ENCODE results near the gene TMOD2. TPM values are rescaled to one million over a fixed set of nuclear protein-coding genes. Genes with fewer than 3 reads are reported as not detected.
A peak's percentile ranks its signal among the peaks of the same experiment; 100 is the strongest.

The TMOD2 gene
- total RNA-seq, 1 experiment from 2014 or later, result 5.7 TPM

- CTCF ChIA-PET, result interaction anchor here (0.7 to 2.2 kb wide), 3 partner anchors 42 to 351 kb away, joined by 3 to 6 read pairs (median 4); no protein-coding TSS in a partner anchor
- DNase-seq (ENCODE audit: low read depth, low spot score), result no peak
- intact Hi-C loops (cut with micrococcal nuclease), result no loop called here
- POLR2A ChIA-PET, result no interaction called here
- H3K4me1 ChIP-seq (ENCODE audit: control insufficient read depth in 1 of 2, insufficient read depth in 2 of 2, low read length in 2 of 2), result peaks cover 12 to 19% of the 10 kb centered on the region in 2 experiments
- BruUV-seq (replicated peaks), result no TSS peak
- no peaks in the 10 kb centered on the region; the same call in 1 of the 2 replicates for H3K79me2 ChIP-seq (ENCODE audit: insufficient read depth, low read length)
- H3K4me2 ChIP-seq (ENCODE audit: low read length), result no peak overlapping the region
- no peaks in the 10 kb centered on the region for H3K36me3 ChIP-seq (ENCODE audit: control insufficient read depth in 1 of 2, insufficient read depth in 2 of 2, low read length in 2 of 2)
- no peak overlapping the region for H3K27ac ChIP-seq (ENCODE audit: low read depth, low read length)
- no peaks in the 10 kb centered on the region for H4K20me1 ChIP-seq (ENCODE audit: insufficient read depth)
- no peak overlapping the region for H3K9ac ChIP-seq (ENCODE audit: low read length)
- no peak overlapping the region for H2AFZ ChIP-seq (ENCODE audit: low read depth, low read length, poor library complexity, severe bottlenecking)
- RAD21 ChIA-PET (ENCODE audit: low non-redundant PET in 1 of 2, low total read pairs in 2 of 2, uncharacterized antibody in 2 of 2, unreplicated experiment in 2 of 2), result no interaction called here
- TF ChIP-seq RAD21 (IDR thresholded peaks at IDR 0.05; ENCODE audit: low read depth) (peak; percentile 22; the same call in 1 of the 2 replicates), SRF (IDR thresholded peaks at IDR 0.05; ENCODE audit: low read depth) (no peak), CTCF (IDR thresholded peaks at IDR 0.05 in 2 of 3, conservative IDR thresholded peaks at IDR 0.05 in 1 of 3; ENCODE audit: borderline replicate concordance in 1 of 3, insufficient read depth in 1 of 3, low read depth in 2 of 3, low read length in 2 of 3) (0 out of 6 replicates have a peak, but pooled peaks of 1 of the 3 experiments have one; percentile 7)
- ATAC-seq, result no peak
- H3K9me2 ChIP-seq (ENCODE audit: insufficient read depth), result no peaks in the 10 kb centered on the region
- H3K27me3 ChIP-seq (ENCODE audit: insufficient read depth, low read length), result no peaks in the 10 kb centered on the region
- H3K9me3 ChIP-seq (ENCODE audit: control insufficient read depth in 1 of 2, insufficient read depth in 1 of 2, low read depth in 1 of 2, low read length in 2 of 2), result no peaks in the 10 kb centered on the region
- H3K4me3 ChIP-seq (replicated peaks in 1 of 2; ENCODE audit: low read depth in 1 of 2, low read length in 2 of 2), result no peak overlapping the region
Measured at GRCh38 chr15:51735228-51736010, 16.0 kb upstream of the TMOD2 start.

GRCh38 chr15:51736069-51736468 lies 15.3 kb upstream of the TMOD2 start:
- Histone ChIP-seq H3K27ac (ENCODE audit: low read depth, low read length) (no peak overlapping the region), H3K4me1 (ENCODE audit: control insufficient read depth in 1 of 2, insufficient read depth in 2 of 2, low read length in 2 of 2) (peaks cover 12 to 19% of the 10 kb centered on the region in 2 experiments), H3K4me3 (replicated peaks in 1 of 2; ENCODE audit: low read depth in 1 of 2, low read length in 2 of 2) (peak overlapping the region in 1 of 2 experiments; percentile 56; a peak in 2 of 4 replicates), H2AFZ (ENCODE audit: low read depth, low read length, poor library complexity, severe bottlenecking) (no peak overlapping the region), H4K20me1 (ENCODE audit: insufficient read depth) (no peaks in the 10 kb centered on the region), H3K79me2 (ENCODE audit: insufficient read depth, low read length) (no peaks in the 10 kb centered on the region; the same call in 1 of the 2 replicates), H3K9me2 (ENCODE audit: insufficient read depth) (no peaks in the 10 kb centered on the region), H3K4me2 (ENCODE audit: low read length) (peak overlapping the region; percentile 73), H3K36me3 (ENCODE audit: control insufficient read depth in 1 of 2, insufficient read depth in 2 of 2, low read length in 2 of 2) (no peaks in the 10 kb centered on the region), H3K27me3 (ENCODE audit: insufficient read depth, low read length) (no peaks in the 10 kb centered on the region), H3K9me3 (ENCODE audit: control insufficient read depth in 1 of 2, insufficient read depth in 1 of 2, low read depth in 1 of 2, low read length in 2 of 2) (no peaks in the 10 kb centered on the region), H3K9ac (ENCODE audit: low read length) (peak overlapping the region; percentile 66; the same call in 1 of the 2 replicates)
- intact Hi-C loops (cut with micrococcal nuclease), result no loop called here
- ATAC-seq (no peak), DNase-seq (ENCODE audit: low read depth, low spot score) (no peak)
- POLR2A ChIA-PET, result no interaction called here
- RAD21 ChIA-PET (ENCODE audit: low non-redundant PET in 1 of 2, low total read pairs in 2 of 2, uncharacterized antibody in 2 of 2, unreplicated experiment in 2 of 2), result no interaction called here
- no TSS peak for BruUV-seq (replicated peaks)
- CTCF ChIA-PET, result interaction anchor here (2.2 to 3.1 kb wide), 2 partner anchors 41 to 86 kb away, joined by 6 to 8 read pairs; no protein-coding TSS in a partner anchor
- TF ChIP-seq ATF3 (IDR thresholded peaks at IDR 0.05) (no peak), TCF7L2 (IDR thresholded peaks at IDR 0.05; ENCODE audit: borderline replicate concordance, extremely low read depth, insufficient read depth, insufficient read length) (no peak), ZNF274 (IDR thresholded peaks at IDR 0.05; ENCODE audit: low read depth, low read length) (no peak), FOSL1 (IDR thresholded peaks at IDR 0.05; ENCODE audit: low read depth) (no peak), ZBTB33 (IDR thresholded peaks at IDR 0.05; ENCODE audit: extremely low read depth, insufficient replicate concordance, low read length) (no peak), RAD21 (IDR thresholded peaks at IDR 0.05; ENCODE audit: low read depth) (no peak), JUND (IDR thresholded peaks at IDR 0.05) (no peak), POLR2AphosphoS5 (IDR thresholded peaks at IDR 0.05; ENCODE audit: low read depth, low read length) (no peak), CTCF (IDR thresholded peaks at IDR 0.05 in 2 of 3, conservative IDR thresholded peaks at IDR 0.05 in 1 of 3; ENCODE audit: borderline replicate concordance in 1 of 3, insufficient read depth in 1 of 3, low read depth in 2 of 3, low read length in 2 of 3) (no peak)
